ENCODE results near the gene COL9A3.

DNA sequence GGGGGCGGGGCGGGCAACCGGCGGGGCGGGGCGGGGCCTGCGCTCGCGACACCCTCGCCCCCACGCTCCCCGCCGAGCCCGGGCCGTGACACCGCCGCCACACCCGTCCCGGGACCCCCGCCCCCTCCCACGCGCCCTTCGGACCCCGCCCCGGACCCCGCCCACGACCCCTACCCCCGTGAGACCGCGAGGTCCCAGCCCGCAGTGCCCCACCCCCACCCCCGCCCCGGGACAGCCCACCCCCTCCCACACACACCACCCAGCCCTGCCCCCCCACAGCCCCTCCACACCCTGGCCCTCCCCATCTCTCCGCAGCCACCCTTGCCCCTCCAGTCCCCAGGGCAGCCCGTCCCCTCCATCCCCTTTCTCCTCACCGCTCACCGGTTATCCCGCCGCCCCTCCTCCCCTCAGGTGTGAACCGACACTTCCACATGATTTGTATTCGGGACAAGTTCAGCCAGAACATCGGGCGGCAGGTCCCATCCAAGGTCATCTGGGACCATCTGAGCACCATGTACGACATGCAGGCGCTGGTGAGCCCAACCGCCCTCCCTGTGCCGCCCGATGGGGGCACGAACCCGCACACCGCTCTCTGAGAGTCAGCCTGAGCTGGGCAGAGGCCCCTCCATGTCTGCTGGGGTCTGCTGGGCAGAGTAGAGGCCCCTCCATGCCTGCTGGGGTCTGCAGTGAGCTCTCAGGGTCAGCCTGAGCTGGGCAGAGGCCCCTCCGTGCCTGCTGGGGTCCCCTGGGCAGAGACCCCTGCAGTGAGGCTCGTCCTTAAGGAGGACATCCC lies 20.0 kb upstream of the COL9A3 start:
- TF ChIP-seq, protein P1, sequence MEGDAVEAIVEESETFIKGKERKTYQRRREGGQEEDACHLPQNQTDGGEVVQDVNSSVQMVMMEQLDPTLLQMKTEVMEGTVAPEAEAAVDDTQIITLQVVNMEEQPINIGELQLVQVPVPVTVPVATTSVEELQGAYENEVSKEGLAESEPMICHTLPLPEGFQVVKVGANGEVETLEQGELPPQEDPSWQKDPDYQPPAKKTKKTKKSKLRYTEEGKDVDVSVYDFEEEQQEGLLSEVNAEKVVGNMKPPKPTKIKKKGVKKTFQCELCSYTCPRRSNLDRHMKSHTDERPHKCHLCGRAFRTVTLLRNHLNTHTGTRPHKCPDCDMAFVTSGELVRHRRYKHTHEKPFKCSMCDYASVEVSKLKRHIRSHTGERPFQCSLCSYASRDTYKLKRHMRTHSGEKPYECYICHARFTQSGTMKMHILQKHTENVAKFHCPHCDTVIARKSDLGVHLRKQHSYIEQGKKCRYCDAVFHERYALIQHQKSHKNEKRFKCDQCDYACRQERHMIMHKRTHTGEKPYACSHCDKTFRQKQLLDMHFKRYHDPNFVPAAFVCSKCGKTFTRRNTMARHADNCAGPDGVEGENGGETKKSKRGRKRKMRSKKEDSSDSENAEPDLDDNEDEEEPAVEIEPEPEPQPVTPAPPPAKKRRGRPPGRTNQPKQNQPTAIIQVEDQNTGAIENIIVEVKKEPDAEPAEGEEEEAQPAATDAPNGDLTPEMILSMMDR (IDR thresholded peaks at IDR 0.05; ENCODE audit: low read length) = no peak
- no peak for TF ChIP-seq EZH2 (optimal IDR thresholded peaks at IDR 0.05; ENCODE audit: low read depth, low read length)

Measured in MM.1S (cell line).